Keratinocyte (primary cell): ENCODE data around the gene SEMA3C.

Experiments used
- EZH2 ChIP-seq: IDR thresholded peaks from one replicate; pipeline ENCODE4 v1.6.1; 2012; ENCODE audit warnings: inconsistent platforms, mild to moderate bottlenecking, low read length, moderate library complexity
- TF ChIP-seq, protein P1 (sequence below), 3 experiments: IDR thresholded peaks in 1 of 3; conservative IDR thresholded peaks in 1 of 3; optimal IDR thresholded peaks in 1 of 3; 2 replicates in 2 of 3; 3 replicates in 1 of 3; pipeline versions ENCODE3 to v1.5.1; 2011; ENCODE audit warnings: low read length in 3 of 3, mild to moderate bottlenecking in 3 of 3, moderate library complexity in 2 of 3, control low read depth in 1 of 3, inconsistent platforms in 1 of 3; ENCODE audit not compliant: insufficient read depth in 2 of 3; ENCODE audit errors: extremely low read depth in 1 of 3

DNA sequence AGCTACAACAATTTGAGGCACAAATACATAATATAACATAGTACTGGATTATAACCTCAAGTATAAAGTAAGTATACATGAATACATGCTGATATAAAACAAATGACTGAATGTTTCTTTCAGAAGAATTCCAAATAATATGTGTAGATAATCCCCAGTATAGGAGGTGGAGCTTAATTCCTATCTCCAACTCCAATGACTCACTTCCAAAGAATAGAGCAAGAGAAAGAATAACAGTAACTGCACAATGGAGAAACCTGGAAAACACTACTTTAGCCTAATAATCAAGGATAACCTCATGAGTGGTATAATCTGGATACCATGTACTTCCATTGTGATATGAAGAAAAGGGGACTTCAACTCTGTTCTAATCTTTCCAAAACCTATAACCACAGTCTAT is 13.7 kb upstream of the SEMA3C start:
- TF ChIP-seq, protein P1, sequence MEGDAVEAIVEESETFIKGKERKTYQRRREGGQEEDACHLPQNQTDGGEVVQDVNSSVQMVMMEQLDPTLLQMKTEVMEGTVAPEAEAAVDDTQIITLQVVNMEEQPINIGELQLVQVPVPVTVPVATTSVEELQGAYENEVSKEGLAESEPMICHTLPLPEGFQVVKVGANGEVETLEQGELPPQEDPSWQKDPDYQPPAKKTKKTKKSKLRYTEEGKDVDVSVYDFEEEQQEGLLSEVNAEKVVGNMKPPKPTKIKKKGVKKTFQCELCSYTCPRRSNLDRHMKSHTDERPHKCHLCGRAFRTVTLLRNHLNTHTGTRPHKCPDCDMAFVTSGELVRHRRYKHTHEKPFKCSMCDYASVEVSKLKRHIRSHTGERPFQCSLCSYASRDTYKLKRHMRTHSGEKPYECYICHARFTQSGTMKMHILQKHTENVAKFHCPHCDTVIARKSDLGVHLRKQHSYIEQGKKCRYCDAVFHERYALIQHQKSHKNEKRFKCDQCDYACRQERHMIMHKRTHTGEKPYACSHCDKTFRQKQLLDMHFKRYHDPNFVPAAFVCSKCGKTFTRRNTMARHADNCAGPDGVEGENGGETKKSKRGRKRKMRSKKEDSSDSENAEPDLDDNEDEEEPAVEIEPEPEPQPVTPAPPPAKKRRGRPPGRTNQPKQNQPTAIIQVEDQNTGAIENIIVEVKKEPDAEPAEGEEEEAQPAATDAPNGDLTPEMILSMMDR (optimal IDR thresholded peaks at IDR 0.05 in 1 of 3, IDR thresholded peaks at IDR 0.05 in 1 of 3, conservative IDR thresholded peaks at IDR 0.05 in 1 of 3; ENCODE audit: extremely low read depth in 1 of 3, insufficient read depth in 2 of 3, low read length in 3 of 3), result no peak
- TF ChIP-seq EZH2, result no peak
